ENCODE measurements around the gene AK4.

AK4 gene

GRCh38 chr1:65279070-65279779 is 131.2 kb downstream of the AK4 start:
- DNase-seq: no peak

Data from NCI-H524 (cell line).